ENCODE data around the gene DCTN3.

- TF ChIP-seq EZH2 (IDR thresholded peaks at IDR 0.05; ENCODE audit: insufficient read depth, low read length) (no peak), CTCF (IDR thresholded peaks at IDR 0.05; ENCODE audit: insufficient read depth, low read depth, low read length) (no peak)
Measured at GRCh38 chr9:34648673-34649072, 28.4 kb upstream of the DCTN3 start.

Measured in astrocyte (in vitro differentiated cells and primary cell).